ENCODE measurements around the gene MMD.

- TF ChIP-seq EZH2phosphoT487 (IDR thresholded peaks at IDR 0.05; ENCODE audit: insufficient read depth, low read depth), result no peak
- TF ChIP-seq EZH2 (IDR thresholded peaks at IDR 0.05; ENCODE audit: insufficient read depth, poor library complexity, severe bottlenecking), result no peak
These were observed 14.9 kb upstream of the MMD start for GRCh38 chr17:55436224-55437158.

All from GM23248 (cell line).